GM12892 (cell line): ENCODE data around the gene IFT43.

Source experiments
- DNase-seq: peaks from one replicate; pipeline ENCODE4 v3.0.0; 2011; ENCODE audit not compliant: insufficient read length
- FAIRE-seq: peaks from 2 replicates; lab custom pipeline; 2011; peaks lifted over from hg19 to GRCh38; lab: Jason Lieb, UNC
- POLR2A ChIP-seq: IDR thresholded peaks from 2 replicates; pipeline ENCODE4 v1.6.1; 2011; ENCODE audit warnings: low read depth, low read length, control low read depth
- POLR2AphosphoS5 ChIP-seq: IDR thresholded peaks from 2 replicates; pipeline ENCODE4 v1.6.1; 2011; ENCODE audit warnings: low read depth, low read length, control low read depth
- TAF1 ChIP-seq: IDR thresholded peaks from 2 replicates; pipeline ENCODE4 v1.6.1; 2011; ENCODE audit warnings: low read depth, mild to moderate bottlenecking, control low read depth, low read length, borderline replicate concordance

IFT43 gene

GRCh38 chr14:76104802-76105355 lies 119.3 kb downstream of the IFT43 start:
- FAIRE-seq (no peak), DNase-seq (no peak)
- TF ChIP-seq TAF1 = no peak

DNA sequence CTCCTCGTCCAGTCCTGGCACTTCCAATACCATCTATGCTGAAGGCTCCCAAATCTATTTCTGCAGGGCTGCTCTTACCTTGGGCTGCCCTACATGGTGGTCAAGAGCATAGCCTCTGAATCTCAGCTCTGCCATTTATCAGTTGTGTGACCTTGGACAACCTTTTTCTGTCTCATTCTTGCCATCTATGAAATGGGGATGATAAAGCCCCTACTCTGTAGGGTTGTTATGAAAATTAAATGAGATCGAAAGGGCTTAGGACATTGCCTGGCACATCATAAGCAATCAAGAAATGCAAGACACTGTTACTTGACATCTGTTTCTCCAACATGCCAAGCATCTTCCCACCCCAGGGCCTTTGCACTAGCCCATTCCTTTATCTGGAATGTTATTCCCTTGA lies 120.6 kb downstream of the IFT43 start:
- DNase-seq (no peak), FAIRE-seq (no peak)
- TF ChIP-seq POLR2A = no peak
- TF ChIP-seq POLR2AphosphoS5 = no peak
- TF ChIP-seq TAF1 = no peak

GRCh38 chr14:76109087-76109880 lies 123.7 kb downstream of the IFT43 start:
- no peak for DNase-seq
- no peak for FAIRE-seq
- TF ChIP-seq POLR2AphosphoS5 (no peak), POLR2A (no peak), TAF1 (no peak)

GRCh38 chr14:76112889-76113624 lies 127.5 kb downstream of the IFT43 start:
- FAIRE-seq (no peak), DNase-seq (no peak)
- TF ChIP-seq POLR2AphosphoS5 (no peak), POLR2A (no peak), TAF1 (no peak)

DNA sequence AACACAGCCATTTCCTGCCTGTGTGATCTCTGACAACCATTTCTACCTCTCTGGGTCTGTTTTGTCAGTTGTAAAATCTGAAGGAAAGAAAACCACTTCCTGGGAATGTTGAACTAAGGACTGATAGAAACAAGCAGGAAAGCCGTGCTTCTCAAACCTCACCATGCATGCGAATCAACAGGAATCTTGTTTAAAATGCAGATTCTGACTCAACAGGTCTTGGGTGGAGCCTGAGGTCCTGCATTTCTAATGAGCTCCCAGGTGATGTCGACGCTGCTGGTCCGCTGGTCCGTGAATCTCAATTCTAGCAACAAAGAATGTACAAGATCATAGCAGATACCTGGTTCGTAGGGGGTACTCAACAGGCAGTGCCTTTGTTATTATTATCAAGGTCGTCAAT lies 128.1 kb downstream of the IFT43 start:
- FAIRE-seq (no peak), DNase-seq (no peak)
- TF ChIP-seq TAF1 (no peak), POLR2AphosphoS5 (no peak), POLR2A (no peak)

- TF ChIP-seq POLR2AphosphoS5 (no peak), POLR2A (no peak), TAF1 (no peak)
- DNase-seq (no peak), FAIRE-seq (no peak)
Measured at GRCh38 chr14:76115010-76115422, 129.5 kb downstream of the IFT43 start.

- TF ChIP-seq TAF1 (no peak), POLR2A (no peak), POLR2AphosphoS5 (no peak)
- DNase-seq (no peak), FAIRE-seq (no peak)
Measured at GRCh38 chr14:76117789-76118484, 132.4 kb downstream of the IFT43 start.

DNA sequence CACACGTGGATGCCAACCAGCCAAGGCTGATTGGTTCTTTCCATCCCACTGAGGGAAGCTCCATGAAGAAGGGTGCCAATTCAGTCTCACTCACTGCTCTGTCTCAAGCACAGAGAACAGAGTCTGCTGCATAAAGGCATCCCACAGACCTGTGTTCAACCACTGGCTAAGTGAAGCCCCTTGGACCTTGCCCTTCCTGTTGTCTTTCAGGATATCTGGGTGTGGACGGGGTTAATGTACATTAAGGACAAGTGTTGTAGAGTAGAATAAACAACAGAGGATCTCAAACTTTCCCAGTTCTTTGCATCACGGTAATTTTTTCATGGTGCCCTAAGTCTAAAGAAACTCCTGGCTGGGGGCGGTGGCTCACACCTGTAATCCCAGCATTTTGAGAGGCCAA lies 133.0 kb downstream of the IFT43 start:
- FAIRE-seq (no peak), DNase-seq (no peak)
- TF ChIP-seq TAF1 (no peak), POLR2A (no peak), POLR2AphosphoS5 (no peak)

DNA sequence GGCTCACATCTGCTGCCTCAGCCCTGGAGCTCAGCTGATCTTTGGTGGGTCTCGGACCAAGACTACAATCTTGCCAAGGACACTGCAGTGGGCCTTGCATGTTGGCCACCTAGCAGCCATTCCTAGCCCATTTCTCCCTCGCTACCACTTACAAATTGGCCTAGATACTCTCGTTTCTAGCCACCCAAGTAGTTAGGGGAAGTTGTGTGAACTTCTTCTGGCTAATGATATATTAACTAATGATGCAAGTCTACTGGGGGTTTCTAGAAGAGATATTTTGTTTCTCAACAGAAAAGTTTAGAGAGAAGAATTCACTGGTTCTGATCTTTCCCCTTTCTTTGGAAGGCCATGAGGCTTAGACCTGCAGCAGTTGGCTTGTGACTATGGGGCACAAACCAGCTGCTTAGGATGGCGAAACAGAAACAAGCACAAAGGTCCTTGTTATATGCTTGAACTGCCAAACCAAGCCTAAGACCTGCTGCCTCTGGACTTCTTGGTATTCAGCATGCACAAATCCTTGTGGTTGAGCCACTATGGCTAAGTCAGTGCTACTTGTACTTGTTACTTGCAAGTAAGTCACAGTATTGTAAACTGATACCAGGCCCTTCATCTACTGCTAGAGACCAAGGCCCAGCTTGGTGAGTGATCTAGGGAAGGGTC lies 135.7 kb downstream of the IFT43 start:
- FAIRE-seq = no peak
- no peak for DNase-seq

DNA sequence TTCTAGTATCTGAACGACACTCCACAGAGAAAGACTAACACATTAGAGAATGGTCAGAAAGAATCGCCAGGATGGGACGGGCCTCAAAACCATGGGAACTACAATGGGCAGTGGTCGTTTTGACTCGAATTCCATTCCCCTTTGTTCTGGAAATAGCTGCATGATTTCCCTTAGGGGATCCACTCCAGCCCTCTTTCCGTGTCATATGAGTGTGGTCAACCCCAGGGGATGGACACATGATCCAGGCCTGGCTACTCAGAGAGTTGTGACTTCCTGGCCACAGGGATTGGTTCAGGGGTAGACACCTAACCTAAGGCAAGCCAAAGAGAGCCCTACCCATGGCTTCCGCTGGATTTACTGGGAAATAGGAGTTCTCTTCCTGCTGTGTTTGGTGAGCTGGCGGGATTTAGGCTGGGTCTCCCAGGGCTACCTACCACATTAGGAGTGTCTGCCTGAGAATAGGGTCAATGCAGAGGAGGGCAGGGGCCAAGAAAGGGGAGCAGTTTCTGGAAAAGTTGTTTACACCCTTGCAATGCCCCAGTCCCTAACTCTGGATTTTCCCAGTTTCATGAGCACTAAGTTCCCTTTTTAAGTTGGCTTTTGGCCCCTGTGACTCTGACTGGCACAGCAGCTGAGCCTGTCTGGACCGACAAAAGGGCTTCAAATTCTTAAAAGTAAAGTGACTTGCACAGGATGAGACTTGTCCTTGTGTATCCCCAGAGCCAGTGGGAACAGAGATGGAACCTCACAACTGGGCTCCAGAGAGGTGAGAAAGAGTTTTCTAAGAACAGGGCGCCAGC lies 138.1 kb downstream of the IFT43 start:
- FAIRE-seq (no peak), DNase-seq (no peak)
- no peak for TF ChIP-seq TAF1
- no peak for TF ChIP-seq POLR2AphosphoS5

More for the DNA sequence above, 135.7 kb downstream of the IFT43 start:
- TF ChIP-seq POLR2AphosphoS5 (no peak), POLR2A (no peak), TAF1 (no peak)

GRCh38 chr14:76125511-76125910 lies 139.9 kb downstream of the IFT43 start:
- TF ChIP-seq POLR2A (no peak), POLR2AphosphoS5 (no peak), TAF1 (no peak)
- DNase-seq (no peak), FAIRE-seq (no peak)

GRCh38 chr14:76126076-76126475 lies 140.5 kb downstream of the IFT43 start:
- no peak for DNase-seq
- FAIRE-seq = no peak

More at GRCh38 chr14:76126076-76126475, 140.5 kb downstream of the IFT43 start:
- TF ChIP-seq POLR2A (no peak), TAF1 (no peak), POLR2AphosphoS5 (no peak)
